A673 (cell line): ENCODE measurements around the gene KCNC3. TPM values are rescaled to one million over a fixed set of nuclear protein-coding genes. Genes with fewer than 3 reads are reported as not detected.

Experiments used
- BruUV-seq: library from RNA; stranded (reverse); fragments of 400-500 nt; replicated peaks from 2 replicates; lab custom pipeline; 2021; lab: Mats Ljungman, UMichigan
- CTCF ChIA-PET: fragments of 300-600 bp; sonication (Branson Sonifier 250); formaldehyde crosslinking; loops from one replicate; lab custom pipeline; 2022; ENCODE audit warnings: antibody characterized with exemption; lab: Charles Lee
- POLR2A ChIA-PET: fragments of 300-600 bp; sonication (Branson Sonifier 250); formaldehyde crosslinking; loops from one replicate; lab custom pipeline; 2022; ENCODE audit warnings: antibody characterized with exemption; ENCODE audit not compliant: low non-redundant PET; lab: Charles Lee
- DNase-seq: peaks from one replicate; pipeline ENCODE4 v3.0.0-alpha.2; 2015; ENCODE audit warnings: low spot score
- H3K27ac ChIP-seq: fragments of 200-600 bp; sonication (generic); 2 replicates; pipeline ENCODE4 v1.5.1; 2016; ENCODE audit warnings: mixed run types, low read depth, mild to moderate bottlenecking, mixed read lengths, antibody characterized with exemption, low read length; ENCODE audit not compliant: poor library complexity, severe bottlenecking
- H3K27me3 ChIP-seq: fragments of 200-600 bp; sonication (generic); replicated peaks from 2 replicates; pipeline ENCODE4 v1.6.1; 2017; ENCODE audit warnings: mixed run types, low read depth, mild to moderate bottlenecking, mixed read lengths, antibody characterized with exemption, low read length; ENCODE audit not compliant: insufficient read depth, poor library complexity
- H3K36me3 ChIP-seq: fragments of 200-600 bp; sonication (generic); 2 replicates; pipeline ENCODE4 v1.6.1; 2016; ENCODE audit warnings: mixed run types, mild to moderate bottlenecking, mixed read lengths, antibody characterized with exemption, low read length; ENCODE audit not compliant: insufficient read depth, poor library complexity, severe bottlenecking
- H3K4me1 ChIP-seq: fragments of 200-600 bp; sonication (generic); 2 replicates; pipeline ENCODE4 v1.6.1; 2017; ENCODE audit warnings: mixed run types, mild to moderate bottlenecking, mixed read lengths, antibody characterized with exemption, low read length; ENCODE audit not compliant: insufficient read depth, poor library complexity, severe bottlenecking
- H3K4me3 ChIP-seq: fragments of 200-600 bp; sonication (generic); 2 replicates; pipeline ENCODE4 v1.5.1; 2016; ENCODE audit warnings: low read depth, mixed run types, mild to moderate bottlenecking, mixed read lengths, low read length; ENCODE audit not compliant: poor library complexity, severe bottlenecking
- H3K9me3 ChIP-seq: fragments of 200-600 bp; sonication (generic); 2 replicates; pipeline ENCODE4 v1.6.1; 2016; ENCODE audit warnings: mixed run types, low read depth, mild to moderate bottlenecking, mixed read lengths, antibody characterized with exemption, low read length; ENCODE audit not compliant: poor library complexity, severe bottlenecking
- EZH2 ChIP-seq: fragments of 200-600 bp; sonication (generic); IDR thresholded peaks from 2 replicates; pipeline ENCODE4 v1.6.1; 2017; ENCODE audit warnings: borderline replicate concordance, low read depth, mild to moderate bottlenecking, mixed read lengths, antibody characterized with exemption, low read length; ENCODE audit not compliant: poor library complexity, severe bottlenecking
- intact Hi-C: fragments of 100-400 bp; cut with micrococcal nuclease; formaldehyde crosslinking; loops from one replicate; pipeline ENCODE4 v1.10.0; 2022; ENCODE audit not compliant: unreplicated experiment
- total RNA-seq: library from RNA; stranded (reverse); gene quantifications from 2 replicates; pipeline ENCODE4 v1.2.3, GENCODE V29; 2021
- TF ChIP-seq, protein P1 (sequence below): fragments of 300-800, 200-600 bp; sonication (generic); conservative IDR thresholded peaks from 2 replicates; pipeline ENCODE4 v1.5.1; 2017; ENCODE audit warnings: low read depth, mild to moderate bottlenecking, antibody characterized with exemption, low read length, moderate library complexity, mixed read lengths

Gene KCNC3
- total RNA-seq, 1 experiment from 2014 or later: 6.4 TPM

DNA sequence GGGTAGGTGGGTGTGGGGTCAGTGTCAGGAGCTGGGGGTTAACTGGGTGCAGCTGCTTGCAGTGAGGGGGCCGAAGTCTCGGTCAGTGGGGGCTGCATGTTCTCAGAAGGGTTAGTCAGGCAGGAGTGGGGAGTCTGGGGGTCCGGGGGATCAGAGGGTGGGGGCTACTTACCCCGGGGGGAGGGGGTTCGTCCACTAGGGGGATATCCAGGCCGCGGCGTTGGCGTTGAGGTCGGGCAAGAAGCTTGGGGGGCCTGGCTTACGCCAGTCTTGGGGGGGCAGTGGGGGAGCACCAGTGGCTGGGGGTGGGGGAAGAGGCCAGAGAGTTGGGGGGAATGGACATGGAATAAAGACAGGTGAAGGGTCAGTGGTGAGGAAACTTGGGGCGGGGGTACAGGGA lies 9.1 kb downstream of the KCNC3 start:
- BruUV-seq: no TSS peak
- H3K4me1 ChIP-seq: peaks cover 4% of the 10 kb centered on the region
- intact Hi-C loops: no loop called here
- H3K27me3 ChIP-seq: peaks cover 3% of the 10 kb centered on the region
- H3K27ac ChIP-seq: no peak overlapping the region
- no peaks in the 10 kb centered on the region for H3K9me3 ChIP-seq
- no peak for DNase-seq
- no peak for TF ChIP-seq EZH2
- TF ChIP-seq, protein P1, sequence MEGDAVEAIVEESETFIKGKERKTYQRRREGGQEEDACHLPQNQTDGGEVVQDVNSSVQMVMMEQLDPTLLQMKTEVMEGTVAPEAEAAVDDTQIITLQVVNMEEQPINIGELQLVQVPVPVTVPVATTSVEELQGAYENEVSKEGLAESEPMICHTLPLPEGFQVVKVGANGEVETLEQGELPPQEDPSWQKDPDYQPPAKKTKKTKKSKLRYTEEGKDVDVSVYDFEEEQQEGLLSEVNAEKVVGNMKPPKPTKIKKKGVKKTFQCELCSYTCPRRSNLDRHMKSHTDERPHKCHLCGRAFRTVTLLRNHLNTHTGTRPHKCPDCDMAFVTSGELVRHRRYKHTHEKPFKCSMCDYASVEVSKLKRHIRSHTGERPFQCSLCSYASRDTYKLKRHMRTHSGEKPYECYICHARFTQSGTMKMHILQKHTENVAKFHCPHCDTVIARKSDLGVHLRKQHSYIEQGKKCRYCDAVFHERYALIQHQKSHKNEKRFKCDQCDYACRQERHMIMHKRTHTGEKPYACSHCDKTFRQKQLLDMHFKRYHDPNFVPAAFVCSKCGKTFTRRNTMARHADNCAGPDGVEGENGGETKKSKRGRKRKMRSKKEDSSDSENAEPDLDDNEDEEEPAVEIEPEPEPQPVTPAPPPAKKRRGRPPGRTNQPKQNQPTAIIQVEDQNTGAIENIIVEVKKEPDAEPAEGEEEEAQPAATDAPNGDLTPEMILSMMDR: no peak
- CTCF ChIA-PET: no interaction called here
- H3K4me3 ChIP-seq: no peak overlapping the region
- POLR2A ChIA-PET: no interaction called here
- no peaks in the 10 kb centered on the region for H3K36me3 ChIP-seq

DNA sequence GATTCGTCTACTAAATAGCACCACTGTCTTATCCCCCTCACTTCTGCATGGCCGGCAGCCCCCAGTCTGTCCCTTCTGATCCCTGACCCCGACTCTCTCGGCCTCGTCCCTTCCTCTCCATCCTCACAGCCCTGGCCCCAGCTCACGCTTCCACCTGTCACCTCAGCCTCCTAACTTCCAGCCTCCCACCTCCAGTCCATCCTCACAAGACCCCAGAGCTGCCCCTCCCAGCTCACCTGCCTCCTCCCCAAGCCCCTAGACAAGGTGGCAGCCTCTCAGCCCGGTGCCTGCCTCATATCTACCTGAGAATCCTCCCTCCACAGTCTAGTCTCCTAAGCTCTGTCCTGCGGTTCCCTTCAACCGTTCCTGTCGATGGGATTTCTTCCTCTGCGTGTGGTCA lies 10.0 kb downstream of the KCNC3 start:
- Histone ChIP-seq H3K4me3 (no peak overlapping the region), H3K4me1 (peaks cover 12% of the 10 kb centered on the region), H3K27me3 (peaks cover 11% of the 10 kb centered on the region), H3K9me3 (no peaks in the 10 kb centered on the region), H3K36me3 (no peaks in the 10 kb centered on the region), H3K27ac (no peak overlapping the region)
- TF ChIP-seq, protein P1: no peak
- TF ChIP-seq EZH2: no peak
- intact Hi-C loops: no loop called here
- BruUV-seq: no TSS peak
- DNase-seq: no peak
- ChIA-PET POLR2A (interaction anchor here (0.6 to 0.7 kb wide), 2 partner anchors 14 to 20 kb away, joined by 6 to 8 read pairs; no protein-coding TSS in a partner anchor), CTCF (no interaction called here)

DNA sequence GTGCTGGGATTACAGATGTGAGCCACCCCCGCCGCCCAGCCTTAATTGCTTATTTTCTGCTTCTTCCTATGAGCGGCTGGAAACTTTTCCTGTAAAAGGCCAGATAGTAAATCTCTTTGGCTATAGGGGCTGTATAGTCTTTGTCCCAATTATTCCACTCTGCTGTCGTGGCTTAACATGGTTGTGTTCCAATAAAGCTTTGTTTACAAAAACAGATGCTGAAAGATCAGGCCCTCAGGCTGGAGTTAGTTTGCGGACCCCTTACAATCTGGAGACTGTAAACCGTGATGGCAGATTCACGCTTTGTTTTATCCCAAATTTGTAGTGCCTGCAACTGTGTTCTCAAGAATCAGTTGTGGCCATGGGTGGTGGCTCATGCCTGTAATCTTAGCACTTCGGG lies 10.7 kb downstream of the KCNC3 start:
- CTCF ChIA-PET: no interaction called here
- TF ChIP-seq, protein P1: no peak
- no peak for TF ChIP-seq EZH2
- H3K27me3 ChIP-seq: peaks cover 14% of the 10 kb centered on the region
- no peak for DNase-seq
- no TSS peak for BruUV-seq
- no peaks in the 10 kb centered on the region for H3K36me3 ChIP-seq
- no peak overlapping the region for H3K4me3 ChIP-seq
- H3K4me1 ChIP-seq: peaks cover 13% of the 10 kb centered on the region
- H3K27ac ChIP-seq: no peak overlapping the region
- POLR2A ChIA-PET: no interaction called here
- H3K9me3 ChIP-seq: no peaks in the 10 kb centered on the region
- intact Hi-C loops: no loop called here
